ENCODE data around the gene CNGB1.
"Not testable (repeated sequence)": the region's sequence is repeated elsewhere in the genome, so short reads cannot be mapped to it uniquely, and the experiment has no call there.

Gene CNGB1

GRCh38 chr16:57846078-57846697, 124.7 kb downstream of the CNGB1 start:
- DNase-seq = no peak

- no peak for DNase-seq
Observed at GRCh38 chr16:57845115-57845514, 125.8 kb downstream of the CNGB1 start.

DNA sequence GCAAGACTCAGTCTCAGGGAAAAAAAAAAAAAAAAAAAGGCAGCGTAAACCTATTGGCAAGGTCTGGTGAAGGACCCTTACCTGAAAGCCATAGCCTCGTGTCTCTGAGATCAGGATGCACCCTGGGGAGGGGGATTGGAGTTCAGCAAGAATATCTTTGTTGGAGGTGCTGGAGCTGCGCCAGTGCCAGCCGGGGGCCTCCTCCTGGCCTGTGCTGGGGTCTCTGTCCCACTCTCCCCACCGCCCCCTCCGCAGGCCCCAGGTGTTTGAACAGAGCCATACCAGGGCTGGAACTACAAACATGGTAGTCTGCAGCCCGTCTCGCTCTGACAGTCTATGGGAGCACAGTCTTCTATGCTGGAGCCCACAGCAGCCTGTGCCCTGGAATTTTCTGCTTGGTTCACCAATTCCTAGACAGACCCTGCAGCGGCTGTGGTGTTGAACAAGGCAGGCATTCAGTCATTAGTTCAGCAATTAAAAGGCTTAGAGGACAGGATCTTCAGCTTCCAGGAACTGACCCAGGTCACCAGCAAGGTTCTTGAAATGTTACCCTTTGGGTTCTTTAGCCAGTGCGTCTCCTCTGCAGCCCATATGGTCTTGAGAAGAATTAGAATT, 126.4 kb downstream of the CNGB1 start:
- no peak for DNase-seq

DNA sequence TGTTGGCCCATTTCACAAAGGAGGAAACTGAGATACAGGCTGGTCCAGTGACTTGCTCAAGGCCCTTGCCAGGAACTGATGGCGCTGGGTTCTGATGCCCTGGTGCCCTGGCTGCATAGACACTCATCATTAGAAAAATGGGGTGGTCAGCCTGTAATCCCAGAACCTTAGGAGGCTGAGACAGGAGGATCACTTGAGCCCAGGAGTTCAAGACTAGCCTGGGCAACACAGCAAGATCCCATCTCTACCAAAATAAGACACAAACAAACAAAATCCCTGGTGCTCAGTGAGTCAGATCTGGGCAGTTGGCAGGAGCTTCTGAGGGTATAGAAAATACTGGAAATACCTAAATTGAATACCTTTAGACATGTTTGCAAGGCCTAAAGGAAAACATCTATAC, 127.5 kb downstream of the CNGB1 start:
- DNase-seq = no peak

DNA sequence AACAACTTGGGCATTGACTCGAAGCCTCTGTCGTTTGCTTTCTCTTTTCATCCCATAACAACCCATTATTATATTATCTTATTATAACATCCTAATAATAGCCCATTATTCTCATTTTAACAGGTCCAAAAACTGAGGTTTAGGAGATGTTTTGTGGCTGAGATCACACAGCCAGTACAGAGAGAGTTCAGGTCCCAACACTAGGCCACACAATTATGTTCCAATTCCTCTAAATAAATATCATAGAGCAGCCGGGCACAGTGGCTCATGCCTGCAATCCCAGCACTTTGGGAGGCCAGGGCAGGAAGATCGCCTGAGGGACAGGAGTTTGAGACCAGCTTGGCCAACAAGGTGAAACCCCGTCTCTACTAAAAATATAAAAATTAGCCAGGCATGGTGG, 128.3 kb downstream of the CNGB1 start:
- DNase-seq = no peak

GRCh38 chr16:57840833-57841232, 130.1 kb downstream of the CNGB1 start:
- DNase-seq = no peak

- DNase-seq = no peak
Observed at GRCh38 chr16:57838161-57838560, 132.8 kb downstream of the CNGB1 start.

DNA sequence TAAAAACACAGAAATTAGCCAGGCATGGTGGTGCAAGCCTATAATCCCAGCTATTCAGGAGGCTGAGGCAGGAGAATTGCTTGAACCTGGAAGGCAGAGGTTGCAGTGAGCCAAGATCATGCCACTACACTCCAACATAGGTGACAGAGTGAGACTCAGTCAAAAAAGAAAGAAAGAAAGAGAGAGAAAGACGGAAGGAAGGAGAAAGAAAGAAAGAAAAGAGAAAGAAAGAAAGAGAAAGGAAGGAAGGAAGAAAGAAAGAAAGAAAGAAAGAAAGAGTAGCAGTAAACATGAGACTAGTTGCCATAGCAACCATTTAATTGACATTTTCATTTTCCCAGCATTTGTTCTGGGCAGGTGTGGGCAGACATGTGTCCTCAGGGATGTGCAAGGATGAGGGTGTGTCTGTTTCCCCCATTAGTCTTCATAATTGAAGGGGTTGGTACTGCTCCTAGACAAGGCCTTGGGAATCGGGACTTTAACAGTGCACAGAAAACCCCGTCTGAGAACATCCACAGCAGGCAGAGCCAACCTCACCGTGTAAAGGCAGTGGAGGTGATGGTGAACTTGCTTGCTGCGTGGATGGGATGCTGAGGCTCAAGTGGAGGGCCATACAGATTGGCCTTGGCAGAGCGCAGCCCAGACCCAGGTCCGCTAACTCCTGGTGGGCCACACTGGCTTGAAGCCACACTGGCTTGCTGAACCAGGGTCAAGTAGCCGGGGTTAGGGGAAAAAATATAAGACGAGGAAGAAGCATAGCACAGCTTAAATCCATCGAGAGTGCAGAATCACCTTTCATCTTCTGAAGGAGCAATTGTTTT, 133.4 kb downstream of the CNGB1 start:
- no peak for DNase-seq

DNA sequence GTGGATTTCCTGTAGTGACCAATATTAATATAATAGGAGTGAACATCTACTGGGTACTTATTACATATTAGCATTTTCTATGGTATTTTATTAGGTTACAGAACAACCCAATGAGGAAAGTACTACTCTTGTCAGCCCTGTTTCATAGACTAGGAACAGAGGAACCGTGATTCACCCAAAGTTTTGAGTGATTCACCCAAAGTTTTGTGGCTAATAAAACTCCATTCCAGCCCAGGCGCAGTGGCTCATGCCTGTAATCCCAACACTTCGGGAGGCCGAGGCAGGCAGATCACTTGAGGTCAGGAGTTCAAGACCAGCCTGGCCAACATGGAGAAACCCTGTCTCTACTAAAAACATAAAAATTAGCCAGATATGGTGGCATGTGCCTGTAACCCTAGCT, 135.5 kb downstream of the CNGB1 start:
- not testable (repeated sequence) for DNase-seq

GRCh38 chr16:57834936-57835335, 136.0 kb downstream of the CNGB1 start:
- DNase-seq = no peak

All from activated CD4-positive, alpha-beta T cell treated with anti-CD3 and anti-CD28 coated beads, Interleukin-2, Interleukin-6, amounts not matched to agents 100 ng/mL and 50 ng/mL, durations not matched to agents 16 hours and 8 hours (primary cell).